H1 (cell line): ENCODE data around the gene KCNMA1. TPM values are rescaled to one million over a fixed set of nuclear protein-coding genes. Genes with fewer than 3 reads are reported as not detected.

Experiments used
- CTCF ChIA-PET: fragments of 300-600 bp; sonication (Branson Sonifier 250); formaldehyde crosslinking; loops from one replicate; lab custom pipeline; 2021; ENCODE audit not compliant: partially characterized antibody; lab: Charles Lee
- POLR2A ChIA-PET: fragments of 300-600 bp; sonication (Branson Sonifier 250); formaldehyde crosslinking; loops from one replicate; lab custom pipeline; 2021; ENCODE audit warnings: inconsistent platforms; ENCODE audit not compliant: partially characterized antibody; lab: Charles Lee
- DNase-seq, 2 experiments: peaks; one replicate each; pipeline versions ENCODE4 v3.0.0 to v3.0.0-alpha.2; 2010 to 2022; ENCODE audit warnings: low spot score in 2 of 2, low read depth in 1 of 2, mixed read lengths in 1 of 2
- FAIRE-seq: peaks from 2 replicates; lab custom pipeline; 2011; peaks lifted over from hg19 to GRCh38; lab: Jason Lieb, UNC
- H2AFZ ChIP-seq: 2 replicates; pipeline ENCODE4 v1.8.1; 2012; ENCODE audit warnings: low read length, inconsistent platforms
- H2AK5ac ChIP-seq: 2 replicates; pipeline ENCODE4 v1.6.1; 2013; ENCODE audit warnings: low read depth, low read length
- H2BK120ac ChIP-seq: replicated peaks from 2 replicates; pipeline ENCODE3; 2013; ENCODE audit warnings: low read depth, low read length, inconsistent platforms
- H2BK12ac ChIP-seq: 2 replicates; pipeline ENCODE4 v1.6.1; 2013; ENCODE audit warnings: low read depth, low read length
- H2BK15ac ChIP-seq: 2 replicates; pipeline ENCODE4 v1.6.1; 2013; ENCODE audit warnings: low read length
- H2BK20ac ChIP-seq: 2 replicates; pipeline ENCODE4 v1.6.1; 2013; ENCODE audit warnings: low read length
- H2BK5ac ChIP-seq: 2 replicates; pipeline ENCODE4 v1.6.1; 2013; ENCODE audit warnings: low read depth, low read length
- H3K14ac ChIP-seq: 2 replicates; pipeline ENCODE4 v1.6.1; 2013; ENCODE audit warnings: inconsistent platforms; ENCODE audit not compliant: insufficient read length
- H3K18ac ChIP-seq: 2 replicates; pipeline ENCODE4 v1.6.1; 2013; ENCODE audit warnings: low read length; ENCODE audit errors: extremely low read depth
- H3K23ac ChIP-seq: 2 replicates; pipeline ENCODE4 v1.6.1; 2013; ENCODE audit warnings: inconsistent platforms; ENCODE audit not compliant: insufficient read length
- H3K23me2 ChIP-seq: 2 replicates; pipeline ENCODE4 v1.6.1; 2013; ENCODE audit warnings: low read depth, low read length
- H3K27ac ChIP-seq: 2 replicates; pipeline ENCODE4 v1.6.1; 2011; ENCODE audit warnings: low read depth, low read length, inconsistent platforms
- H3K27me3 ChIP-seq, 4 experiments: replicated peaks in 1 of 4; 1 replicate in 1 of 4; 2 replicates in 3 of 4; pipeline versions ENCODE4 v1.6.1 to v1.8.1; 2011 to 2013; ENCODE audit warnings: low read length in 3 of 4, mild to moderate bottlenecking in 3 of 4, inconsistent platforms in 2 of 4, mixed read lengths in 2 of 4, moderate library complexity in 1 of 4; ENCODE audit not compliant: control insufficient read depth in 3 of 4, insufficient read depth in 3 of 4; ENCODE audit errors: extremely low read depth in 1 of 4
- H3K36me3 ChIP-seq, 4 experiments: 2 replicates each; pipeline versions ENCODE4 v1.6.1 to v1.8.1; 2011 to 2013; ENCODE audit warnings: mild to moderate bottlenecking in 4 of 4, low read length in 3 of 4, moderate library complexity in 2 of 4, control low read depth in 1 of 4, inconsistent platforms in 1 of 4; ENCODE audit not compliant: insufficient read depth in 4 of 4, control insufficient read depth in 2 of 4
- H3K4ac ChIP-seq: replicated peaks from 2 replicates; pipeline ENCODE3; 2013; ENCODE audit warnings: low read length, low read depth, mixed read lengths, inconsistent platforms; ENCODE audit not compliant: insufficient read length
- H3K4me1 ChIP-seq, 4 experiments: replicated peaks in 1 of 4; 1 replicate in 1 of 4; 2 replicates in 3 of 4; pipeline versions ENCODE4 v1.6.1 to v1.8.1; 2011 to 2013; ENCODE audit warnings: low read length in 3 of 4, inconsistent platforms in 2 of 4, mixed read lengths in 1 of 4; ENCODE audit not compliant: insufficient read depth in 4 of 4, control insufficient read depth in 3 of 4
- H3K4me2 ChIP-seq, 2 experiments: 2 replicates each; pipeline versions ENCODE4 v1.6.1 to v1.8.1; 2011 to 2013; ENCODE audit warnings: low read depth in 2 of 2, low read length in 2 of 2, control low read depth in 1 of 2, inconsistent platforms in 1 of 2, mild to moderate bottlenecking in 1 of 2; ENCODE audit not compliant: insufficient read depth in 1 of 2
- H3K4me3 ChIP-seq, 4 experiments: fragments of 200-600, 300-600 bp in 1 of 4; sonication (generic), shearing (Covaris generic), sonication (Bioruptor Twin) in 1 of 4; 2 replicates each; pipeline versions ENCODE4 v1.5.1 to v1.8.1; 2011 to 2016; ENCODE audit warnings: low read length in 4 of 4, low read depth in 3 of 4, control low read depth in 2 of 4, inconsistent platforms in 2 of 4, mild to moderate bottlenecking in 2 of 4, mixed read lengths in 1 of 4, moderate library complexity in 1 of 4; ENCODE audit not compliant: insufficient read depth in 2 of 4; ENCODE audit errors: extremely low read depth in 1 of 4
- H3K56ac ChIP-seq: replicated peaks from 2 replicates; pipeline ENCODE3; 2013; ENCODE audit warnings: low read depth, mild to moderate bottlenecking, mixed read lengths, low read length, inconsistent platforms; ENCODE audit not compliant: insufficient read length
- H3K79me1 ChIP-seq: 2 replicates; pipeline ENCODE4 v1.6.1; 2013; ENCODE audit warnings: low read depth, low read length, control low read depth
- H3K79me2 ChIP-seq, 2 experiments: 2 replicates each; pipeline versions ENCODE4 v1.6.1 to v1.8.1; 2012 to 2013; ENCODE audit warnings: low read length in 2 of 2, mild to moderate bottlenecking in 2 of 2, inconsistent platforms in 1 of 2; ENCODE audit not compliant: insufficient read depth in 2 of 2, control insufficient read depth in 1 of 2
- H3K9ac ChIP-seq, 4 experiments: replicated peaks in 1 of 4; 1 replicate in 1 of 4; 2 replicates in 3 of 4; pipeline versions ENCODE4 v1.6.1 to v1.8.1; 2011 to 2013; ENCODE audit warnings: low read depth in 3 of 4, low read length in 3 of 4, control low read depth in 2 of 4, mild to moderate bottlenecking in 2 of 4, moderate library complexity in 2 of 4, inconsistent platforms in 1 of 4; ENCODE audit errors: extremely low read depth in 1 of 4
- H3K9me3 ChIP-seq, 2 experiments: 2 replicates each; pipeline versions ENCODE4 v1.6.1 to v1.8.1; 2012 to 2013; ENCODE audit warnings: mild to moderate bottlenecking in 2 of 2, moderate library complexity in 2 of 2, control low read depth in 1 of 2, inconsistent platforms in 1 of 2, low read depth in 1 of 2, low read length in 1 of 2, mixed read lengths in 1 of 2; ENCODE audit not compliant: insufficient read depth in 2 of 2
- H4K20me1 ChIP-seq, 2 experiments: replicated peaks in 1 of 2; 2 replicates each; pipeline versions ENCODE3 to v1.8.1; 2011 to 2013; ENCODE audit warnings: inconsistent platforms in 2 of 2, low read length in 2 of 2, mild to moderate bottlenecking in 1 of 2; ENCODE audit not compliant: insufficient read depth in 2 of 2, control insufficient read depth in 1 of 2
- H4K5ac ChIP-seq: 2 replicates; pipeline ENCODE4 v1.6.1; 2013; ENCODE audit warnings: low read length, low read depth, mixed read lengths, inconsistent platforms; ENCODE audit not compliant: insufficient read length
- H4K8ac ChIP-seq: 2 replicates; pipeline ENCODE4 v1.8.0; 2013; ENCODE audit warnings: mild to moderate bottlenecking, moderate library complexity, low read length, inconsistent platforms; ENCODE audit not compliant: insufficient read depth; ENCODE audit errors: extremely low read depth
- H4K91ac ChIP-seq: replicated peaks from 2 replicates; pipeline ENCODE3; 2013; ENCODE audit warnings: low read length, mixed read lengths, inconsistent platforms; ENCODE audit not compliant: insufficient read length
- SIRT6 ChIP-seq: IDR thresholded peaks from one replicate; pipeline ENCODE4 v1.7.1; 2012; ENCODE audit warnings: low read length, inconsistent platforms
- SIX5 ChIP-seq: IDR thresholded peaks from 2 replicates; pipeline ENCODE4 v1.6.1; 2011; ENCODE audit warnings: mild to moderate bottlenecking, low read depth, low read length
- WGBS, 2 experiments: shearing (Covaris generic) in 1 of 2; methylation state at CpG; one replicate each; pipeline versions ENCODE4 v1.1.6 to v1.1.7; 2013 to 2015; ENCODE audit warnings: low lambda C conversion rate in 2 of 2, mixed read lengths in 2 of 2, inconsistent platforms in 1 of 2, low coverage in 1 of 2, missing lambda C conversion rate in 1 of 2; ENCODE audit not compliant: insufficient replicate concordance in 2 of 2, insufficient coverage in 1 of 2, insufficient read length in 1 of 2; ENCODE audit errors: extremely low coverage in 1 of 2, missing lambda C conversion rate in 1 of 2; 5-methylcytosine and 5-hydroxymethylcytosine counted together
- polyA plus RNA-seq, 7 experiments: library from polyadenylated mRNA; depleted of rRNA in 3 of 7; stranded (reverse) in 5 of 7; unstranded in 2 of 7; fragments of >200 nt in 5 of 7; fragments of 200-250 nt in 2 of 7; gene quantifications; 1 replicate in 5 of 7; 2 replicates in 1 of 7; 4 replicates in 1 of 7; pipeline versions ENCODE4 v1.2.1 to v1.2.3, GENCODE V29; 2011 to 2013; ENCODE audit warnings: missing spikeins in 2 of 7, mixed read lengths in 2 of 7
- total RNA-seq: library from RNA; stranded (reverse); fragmentation: NEBNext Ultra II Directional; extraction: Animal tissue kit (Norgen Biotek cat#: 25700); gene quantifications from 2 replicates; pipeline ENCODE4 v1.2.1, GENCODE V29; 2021

KCNMA1 gene
- total and polyA plus RNA-seq, 2 of the 8 experiments (the other 6 are each of a cell fraction or from before 2014, with no cell fraction given): 10.2 to 11.1 TPM

DNA sequence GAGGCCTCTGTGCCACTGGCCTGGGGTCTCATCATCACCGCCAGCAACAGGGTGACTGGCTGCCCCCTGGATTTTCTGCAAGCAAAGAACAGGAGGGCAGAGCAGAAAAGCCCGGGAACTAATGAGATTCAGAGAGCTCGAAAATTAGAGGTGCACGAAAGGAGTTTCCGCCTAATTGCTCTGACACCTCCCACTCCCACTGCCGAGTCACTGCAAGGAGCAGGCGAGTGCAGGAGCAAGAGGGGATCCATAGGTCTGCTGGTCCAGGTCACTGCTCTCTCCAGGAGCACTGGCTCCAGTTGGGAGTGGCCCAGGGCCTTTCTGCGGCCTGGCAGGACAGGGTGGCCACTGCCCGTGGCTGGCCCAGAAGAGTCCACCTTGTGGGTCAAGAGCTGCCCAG, 276.2 kb downstream of the KCNMA1 start:
- ChIA-PET POLR2A (no interaction called here), CTCF (interaction anchor here (0.9 to 1.9 kb wide), 4 partner anchors 17 to 350 kb away, joined by 3 to 5 read pairs (median 4); no protein-coding TSS in a partner anchor)
- H3K27me3 ChIP-seq: no peaks in the 10 kb centered on the region
- H2BK120ac ChIP-seq: no peak overlapping the region
- TF ChIP-seq SIRT6: no peak
- no peak for TF ChIP-seq SIX5
- no peak overlapping the region for H2AK5ac ChIP-seq
- no peak overlapping the region for H3K23ac ChIP-seq
- H3K4me3 ChIP-seq: no peak overlapping the region
- H4K8ac ChIP-seq: peak overlapping the region; percentile 52
- 96% methylated on average over 8 of the region's 9 CpGs; no CpG with 5 or more reads in 1 of the 2 experiments for WGBS, 2 experiments
- H3K36me3 ChIP-seq: no peaks in the 10 kb centered on the region
- no peak overlapping the region for H2AFZ ChIP-seq
- no peaks in the 10 kb centered on the region for H4K20me1 ChIP-seq
- no peak overlapping the region for H2BK15ac ChIP-seq
- H3K4me1 ChIP-seq: peaks cover 0 to 2% (median 0%) of the 10 kb centered on the region in 4 experiments; a peak in 2 of 7 replicates
- H3K9me3 ChIP-seq: no peaks in the 10 kb centered on the region; a peak in 1 of 4 replicates
- peak overlapping the region; percentile 35; the same call in 1 of the 2 replicates for H2BK12ac ChIP-seq
- no peak overlapping the region for H4K91ac ChIP-seq
- H4K5ac ChIP-seq: no peak overlapping the region
- H3K56ac ChIP-seq: no peak overlapping the region
- DNase-seq (no peak), FAIRE-seq (no peak)
- no peaks in the 10 kb centered on the region for H3K79me1 ChIP-seq
- no peak overlapping the region for H3K9ac ChIP-seq
- no peak overlapping the region for H3K27ac ChIP-seq
- H3K18ac ChIP-seq: no peak overlapping the region
- H2BK20ac ChIP-seq: no peak overlapping the region
- no peak overlapping the region for H3K4ac ChIP-seq
- no peaks in the 10 kb centered on the region; the same call in 1 of the 2 replicates for H3K23me2 ChIP-seq
- H3K14ac ChIP-seq: no peak overlapping the region
- no peak overlapping the region for H3K4me2 ChIP-seq
- H2BK5ac ChIP-seq: no peak overlapping the region
- no peaks in the 10 kb centered on the region for H3K79me2 ChIP-seq
